ENCODE results near the gene CASS4. TPM values are rescaled to one million over a fixed set of nuclear protein-coding genes. Genes with fewer than 3 reads are reported as not detected.
A peak's percentile ranks its signal among the peaks of the same experiment; 100 is the strongest.
"Not testable (repeated sequence)": the region's sequence is repeated elsewhere in the genome, so short reads cannot be mapped to it uniquely, and the experiment has no call there.

CASS4 gene
- total and polyA plus RNA-seq, 9 of the 15 experiments (the other 6 are each of a cell fraction or from before 2014, with no cell fraction given) = 8.1 to 53.8 (median 26.7) TPM

- FAIRE-seq = no peak
- Histone ChIP-seq H3K9me1 (ENCODE audit: control insufficient read depth, insufficient read depth, low read length) (peaks cover 3% of the 10 kb centered on the region), H3K9ac (ENCODE audit: insufficient read depth in 1 of 2, low read depth in 2 of 2, low read length in 2 of 2) (peak overlapping the region in 1 of 2 experiments; percentile 17; a peak in 1 of 4 replicates), H4K20me1 (replicated peaks; ENCODE audit: control insufficient read depth, insufficient read depth, low read length) (no peaks in the 10 kb centered on the region), H3K4me3 (no peak overlapping the region), H3K4me1 (replicated peaks in 1 of 2; ENCODE audit: control insufficient read depth in 2 of 2, insufficient read depth in 2 of 2, low read length in 2 of 2) (peaks cover 4 to 19% of the 10 kb centered on the region in 2 experiments; a peak in 3 of 5 replicates), H3K79me2 (ENCODE audit: control insufficient read depth, insufficient read depth, low read length) (peaks cover 92% of the 10 kb centered on the region), H3K36me3 (ENCODE audit: control insufficient read depth, insufficient read depth, low read length) (peaks cover 70% of the 10 kb centered on the region), H3K27me3 (ENCODE audit: control insufficient read depth in 2 of 2, insufficient read depth in 2 of 2, low read length in 2 of 2) (no peaks in the 10 kb centered on the region), H3K9me3 (replicated peaks; ENCODE audit: control insufficient read depth, insufficient read depth, low read depth, low read length) (no peaks in the 10 kb centered on the region), H2AFZ (ENCODE audit: low read depth, low read length) (no peak overlapping the region), H3K27ac (ENCODE audit: extremely low read depth, low read depth, low read length) (peak overlapping the region; percentile 33; the same call in 1 of the 3 replicates), H3K4me2 (ENCODE audit: insufficient read depth, low read length) (peak overlapping the region; percentile 22; the same call in 1 of the 2 replicates)
- ChIA-PET POLR2A (no interaction called here), CTCF (ENCODE audit: low intra/inter-chr PET ratio) (no interaction called here)
- 93% methylated on average over 4 of the region's 4 CpGs for WGBS (ENCODE audit: insufficient coverage, low coverage, missing lambda C conversion rate)
- no peak for DNase-seq (ENCODE audit: extremely low read depth in 1 of 4, low spot score in 3 of 4)
- in situ Hi-C loops (cut with MboI) = no loop called here
- TF ChIP-seq TRIM25 (IDR thresholded peaks at IDR 0.05; ENCODE audit: borderline replicate concordance) = no peak
- 0 out of 2 replicates have a peak, but pooled peaks have one; percentile 37 for TF ChIP-seq POLR2A (conservative IDR thresholded peaks at IDR 0.05)
- no peak for ATAC-seq
- BruUV-seq (replicated peaks) = no TSS peak
- intact Hi-C loops (cut with micrococcal nuclease) = no loop called here
Measured at GRCh38 chr20:56389807-56390206, 22.3 kb upstream of the CASS4 start.

- intact Hi-C loops (cut with micrococcal nuclease); FAIRE-seq: not testable (repeated sequence)
- peaks cover 70% of the 10 kb centered on the region for H3K36me3 ChIP-seq (ENCODE audit: control insufficient read depth, insufficient read depth, low read length)
Measured at GRCh38 chr20:56390396-56390795, 21.7 kb upstream of the CASS4 start.

More at GRCh38 chr20:56390396-56390795, 21.7 kb upstream of the CASS4 start:
- in situ Hi-C loops (cut with MboI); H3K27ac ChIP-seq (ENCODE audit: extremely low read depth, low read depth, low read length); H3K27me3 ChIP-seq (ENCODE audit: control insufficient read depth in 2 of 2, insufficient read depth in 2 of 2, low read length in 2 of 2); CTCF ChIA-PET (ENCODE audit: low intra/inter-chr PET ratio); ATAC-seq; DNase-seq (ENCODE audit: extremely low read depth in 1 of 4, low spot score in 3 of 4); H4K20me1 ChIP-seq (replicated peaks; ENCODE audit: control insufficient read depth, insufficient read depth, low read length); H3K9me1 ChIP-seq (ENCODE audit: control insufficient read depth, insufficient read depth, low read length); BruUV-seq (replicated peaks); H3K9me3 ChIP-seq (replicated peaks; ENCODE audit: control insufficient read depth, insufficient read depth, low read depth, low read length); H2AFZ ChIP-seq (ENCODE audit: low read depth, low read length): not testable (repeated sequence)
- Histone ChIP-seq H3K9ac (ENCODE audit: insufficient read depth in 1 of 2, low read depth in 2 of 2, low read length in 2 of 2) (peak overlapping the region in 1 of 2 experiments; percentile 99; a peak in 2 of 4 replicates), H3K4me3 (peak overlapping the region; percentile 92), H3K4me1 (replicated peaks in 1 of 2; ENCODE audit: control insufficient read depth in 2 of 2, insufficient read depth in 2 of 2, low read length in 2 of 2) (peaks cover 4 to 15% of the 10 kb centered on the region in 2 experiments; a peak in 3 of 5 replicates), H3K79me2 (ENCODE audit: control insufficient read depth, insufficient read depth, low read length) (peaks cover 93% of the 10 kb centered on the region), H3K4me2 (ENCODE audit: insufficient read depth, low read length) (peak overlapping the region; percentile 99)
- 94% methylated on average over 9 of the region's 9 CpGs for whole genome bisulfite sequencing (ENCODE audit: insufficient coverage, low coverage, missing lambda C conversion rate)
- POLR2A ChIA-PET = interaction anchor here (1.1 to 2.3 kb wide), 4 partner anchors 7 to 32 kb away, joined by 3 to 21 read pairs (median 6); partner anchors contain the start of gene FAM210B
